Inflammatory macrophage (primary cell): ENCODE results near the gene MFN2.

Experiments used
- DNase-seq, 2 donors: peaks; one replicate each; pipeline ENCODE4 v3.0.0-alpha.2; 2020 to 2022

Gene MFN2

GRCh38 chr1:12052997-12053686 is 72.9 kb downstream of the MFN2 start:
- DNase-seq: no peak

DNA sequence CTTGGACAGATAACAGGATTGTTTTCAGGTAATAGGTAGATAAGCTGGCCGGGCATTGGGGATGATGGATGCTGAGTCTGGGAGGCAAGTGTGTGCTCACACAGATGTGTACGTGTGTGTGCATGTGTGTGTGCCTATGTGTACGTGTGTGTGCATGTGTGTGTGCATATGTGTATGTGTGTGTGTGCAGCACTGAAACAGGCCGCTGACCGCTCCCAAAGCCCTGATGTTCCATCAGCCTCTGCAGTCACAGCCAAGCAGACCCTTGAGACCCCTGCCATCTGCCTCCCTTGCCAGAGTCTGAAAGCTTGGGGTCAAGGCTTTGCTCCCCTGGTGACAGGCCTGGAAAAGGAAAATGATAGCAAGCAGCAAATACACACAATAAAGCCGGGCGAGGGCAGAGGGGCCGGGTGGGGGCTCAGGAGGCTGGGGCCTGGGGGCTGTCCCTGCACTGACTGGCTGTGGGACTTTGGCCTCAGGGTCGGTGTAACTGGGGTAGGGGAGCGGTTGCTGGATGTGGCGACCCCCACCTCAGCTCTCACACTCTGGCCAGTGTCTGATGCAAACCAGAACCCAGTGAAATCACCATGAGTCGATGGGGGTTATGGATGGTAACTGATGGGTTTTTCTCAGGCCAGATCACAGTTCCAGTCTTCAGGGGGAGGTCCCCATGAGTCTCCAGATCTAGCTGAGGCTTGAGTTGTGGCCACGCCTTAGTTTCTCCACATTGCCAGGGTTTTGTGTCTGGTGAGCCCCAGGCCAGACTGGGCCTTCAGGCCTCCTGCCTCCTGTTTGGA is 73.7 kb downstream of the MFN2 start:
- no peak for DNase-seq

GRCh38 chr1:12055259-12055658 is 75.0 kb downstream of the MFN2 start:
- no peak for DNase-seq

- DNase-seq: no peak
Measured at GRCh38 chr1:12056331-12056841, 76.1 kb downstream of the MFN2 start.

GRCh38 chr1:12057382-12057781 is 77.1 kb downstream of the MFN2 start:
- peak; percentile 28 to 35 for DNase-seq

GRCh38 chr1:12057940-12058687 is 77.9 kb downstream of the MFN2 start:
- peak in 1 of 2 donors; percentile 18 for DNase-seq

DNA sequence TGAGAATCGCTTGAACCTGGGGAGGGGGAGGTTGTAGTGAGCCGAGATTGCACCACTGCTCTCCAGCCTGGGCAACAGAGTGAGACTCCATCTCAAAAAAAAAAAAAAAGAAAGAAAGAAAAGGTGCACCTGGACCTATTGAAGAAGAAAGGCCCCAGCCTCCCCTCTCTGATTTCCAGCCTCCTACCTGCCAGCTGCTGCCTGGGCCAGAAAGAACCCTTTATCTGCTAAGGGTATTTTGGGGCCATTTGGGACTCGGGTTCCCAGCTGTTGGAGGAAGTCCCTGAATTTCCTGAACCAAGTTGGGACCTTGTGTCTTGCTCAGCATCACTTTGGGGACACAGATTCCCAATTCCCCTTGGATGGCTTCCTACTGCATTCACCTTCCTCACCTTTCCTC is 79.0 kb downstream of the MFN2 start:
- DNase-seq: no peak

DNA sequence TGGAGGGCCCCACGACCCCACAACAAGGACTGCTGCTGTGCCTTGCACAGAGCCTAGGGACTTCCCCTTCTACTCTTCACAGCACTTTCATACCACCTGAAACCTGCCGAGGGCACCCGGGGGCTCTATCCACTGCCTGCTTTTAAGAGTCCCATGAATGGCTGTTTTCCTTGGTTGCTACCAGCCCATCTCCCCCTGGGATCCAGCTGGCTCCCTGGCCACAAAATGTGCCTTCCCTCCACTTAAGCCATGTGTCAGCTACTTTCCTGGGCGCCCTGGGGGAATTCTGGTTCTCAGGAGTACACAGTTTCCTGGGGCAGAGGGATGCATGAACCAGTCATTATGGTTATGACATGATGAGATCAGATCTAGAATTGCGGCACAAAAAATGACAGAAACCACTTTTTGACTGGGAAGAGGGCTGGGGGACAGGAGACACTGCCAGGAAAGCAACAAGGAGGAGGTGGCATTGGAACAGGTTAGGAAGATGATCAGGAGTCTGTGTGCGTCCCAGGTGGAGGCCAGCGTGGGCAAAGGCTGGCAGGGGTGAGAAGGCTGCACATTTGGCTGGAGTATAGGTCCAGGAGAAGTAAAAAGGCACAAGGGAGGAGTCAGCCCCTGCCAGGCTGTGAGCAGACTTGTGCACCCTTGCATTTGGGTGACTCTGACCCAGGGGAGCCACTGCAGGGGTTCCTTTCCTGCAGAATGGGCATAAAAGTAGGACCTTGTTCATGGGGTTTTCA is 79.6 kb downstream of the MFN2 start:
- DNase-seq: no peak

DNA sequence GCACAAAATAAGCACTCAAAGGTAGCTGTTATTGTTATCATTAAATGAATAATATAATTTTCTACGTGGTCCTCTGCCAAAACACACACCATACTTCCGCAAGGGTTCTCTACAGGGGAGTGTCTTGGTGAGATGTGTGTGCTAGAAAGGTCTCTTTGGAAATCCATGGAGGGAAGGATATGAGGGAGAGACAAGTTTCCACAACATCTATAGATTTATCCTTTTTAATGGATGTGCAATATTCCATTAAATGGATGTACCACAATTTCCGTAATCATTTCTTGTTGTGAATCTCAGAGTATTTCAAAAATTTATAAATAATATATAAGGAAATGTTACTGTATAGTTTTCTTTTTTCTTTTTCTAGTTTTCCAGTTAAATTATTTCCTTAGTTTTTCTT is 80.3 kb downstream of the MFN2 start:
- no peak for DNase-seq
